ENCODE results near the gene STH.

- TF ChIP-seq POLR2AphosphoS5 (IDR thresholded peaks at IDR 0.05; ENCODE audit: low read depth, low read length) = no peak
- TF ChIP-seq SIN3A (IDR thresholded peaks at IDR 0.05; ENCODE audit: borderline replicate concordance, insufficient read depth, low read depth, low read length) = no peak
- no peak for TF ChIP-seq CTCF (IDR thresholded peaks at IDR 0.05)
- no peak for TF ChIP-seq TCF7L2 (IDR thresholded peaks at IDR 0.05; ENCODE audit: low read depth, low read length)
- TF ChIP-seq REST (IDR thresholded peaks at IDR 0.05; ENCODE audit: insufficient read depth in 1 of 2, low read depth in 2 of 2, low read length in 1 of 2) = no peak
These were observed 37.8 kb upstream of the STH start for GRCh38 chr17:45961206-45961605.
